AG09309 (cell line): Measurements from ENCODE around the gene FBXO10.

Experiments
- DNase-seq: peaks from one replicate; pipeline ENCODE4 v3.0.0-alpha.2; 2010; ENCODE audit warnings: low read depth
- H3K4me3 ChIP-seq: 2 replicates; pipeline ENCODE4 v1.5.1; 2011; ENCODE audit warnings: mild to moderate bottlenecking, low read depth, low read length, moderate library complexity; ENCODE audit not compliant: control insufficient read depth
- CTCF ChIP-seq: IDR thresholded peaks from 2 replicates; pipeline ENCODE4 v1.5.1; 2011; ENCODE audit warnings: mild to moderate bottlenecking, low read depth, low read length, inconsistent platforms; ENCODE audit not compliant: insufficient read depth, control insufficient read depth; ENCODE audit errors: missing control alignments

The FBXO10 gene

DNA sequence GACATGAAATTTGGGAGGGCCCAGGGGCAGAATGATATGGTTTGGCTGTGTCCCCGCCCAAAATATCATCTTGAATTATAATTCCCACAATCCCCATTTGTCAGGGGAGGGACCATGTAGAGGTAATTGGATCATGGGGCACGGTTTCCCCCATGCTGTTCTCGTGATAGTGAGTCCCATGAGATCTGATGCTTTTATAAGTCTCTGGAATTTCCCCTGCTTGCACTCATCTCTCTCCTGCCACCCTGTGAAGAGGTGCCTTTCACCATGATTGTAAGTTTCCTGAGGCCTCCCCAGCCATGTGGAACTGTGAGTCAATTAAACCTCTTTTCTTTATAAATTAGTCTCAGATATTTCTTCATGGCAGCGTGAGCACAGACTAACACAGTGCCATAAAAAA lies 11.3 kb downstream of the FBXO10 start:
- no peak for TF ChIP-seq CTCF

DNA sequence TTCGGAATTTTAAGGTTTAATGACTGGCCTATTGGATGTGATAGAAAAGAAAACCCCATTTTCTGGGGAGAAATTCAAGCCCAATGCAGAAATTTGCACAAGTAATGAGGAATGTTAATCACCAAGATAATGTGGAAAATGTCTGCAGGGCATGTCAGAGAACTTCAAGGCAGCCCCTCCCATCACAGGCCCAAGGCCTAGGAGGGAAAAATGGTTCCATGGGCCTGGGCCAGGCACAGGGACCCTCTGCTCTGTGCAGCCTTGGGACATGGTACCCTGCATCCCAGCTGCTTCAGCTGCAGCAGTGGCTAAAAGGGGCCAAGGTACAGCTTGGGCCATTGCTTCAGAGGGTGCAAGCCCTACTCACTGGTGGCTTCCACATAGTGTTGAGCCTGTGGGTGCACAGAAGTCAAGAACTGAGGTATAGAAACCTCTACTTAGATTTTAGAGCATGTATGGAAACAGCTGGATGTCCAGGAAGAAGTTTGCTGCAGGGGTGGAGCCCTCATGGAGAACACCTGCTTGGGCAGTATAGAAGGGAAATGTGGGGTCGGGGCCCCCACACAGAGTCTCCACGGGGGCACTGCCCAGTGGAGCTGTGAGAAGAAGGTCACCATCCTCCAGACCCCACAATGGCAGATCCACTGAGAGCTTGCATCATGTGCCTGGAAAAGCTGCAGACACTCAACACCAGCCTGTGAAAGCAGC lies 12.2 kb downstream of the FBXO10 start:
- no peak overlapping the region for H3K4me3 ChIP-seq
- TF ChIP-seq CTCF: no peak
- no peak for DNase-seq

More for the DNA sequence above, 11.3 kb downstream of the FBXO10 start:
- H3K4me3 ChIP-seq: no peak overlapping the region
- no peak for DNase-seq

DNA sequence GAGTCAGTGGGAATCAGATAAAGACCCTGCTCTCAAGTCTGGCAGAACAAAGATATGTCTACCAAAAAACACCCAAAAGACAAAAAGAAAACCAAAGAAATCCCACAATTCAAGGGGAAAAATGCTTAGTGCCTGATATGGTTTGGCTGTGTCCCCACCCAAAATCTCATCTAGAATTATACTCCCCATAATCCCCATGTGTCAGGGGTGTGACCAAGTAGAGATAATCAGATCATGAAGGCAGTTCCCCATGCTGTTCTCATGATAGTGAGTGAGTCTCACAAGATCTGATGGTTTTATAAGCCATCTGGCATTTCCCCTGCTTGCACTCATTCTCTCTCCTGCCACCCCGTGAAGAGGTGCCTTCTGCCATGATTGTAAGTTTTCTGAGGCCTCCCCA lies 13.4 kb downstream of the FBXO10 start:
- TF ChIP-seq CTCF: no peak
- no peak overlapping the region for H3K4me3 ChIP-seq
- no peak for DNase-seq

- TF ChIP-seq CTCF: no peak
- no peak overlapping the region for H3K4me3 ChIP-seq
- no peak for DNase-seq
Observed at GRCh38 chr9:37561682-37562081, 14.5 kb downstream of the FBXO10 start.

DNA sequence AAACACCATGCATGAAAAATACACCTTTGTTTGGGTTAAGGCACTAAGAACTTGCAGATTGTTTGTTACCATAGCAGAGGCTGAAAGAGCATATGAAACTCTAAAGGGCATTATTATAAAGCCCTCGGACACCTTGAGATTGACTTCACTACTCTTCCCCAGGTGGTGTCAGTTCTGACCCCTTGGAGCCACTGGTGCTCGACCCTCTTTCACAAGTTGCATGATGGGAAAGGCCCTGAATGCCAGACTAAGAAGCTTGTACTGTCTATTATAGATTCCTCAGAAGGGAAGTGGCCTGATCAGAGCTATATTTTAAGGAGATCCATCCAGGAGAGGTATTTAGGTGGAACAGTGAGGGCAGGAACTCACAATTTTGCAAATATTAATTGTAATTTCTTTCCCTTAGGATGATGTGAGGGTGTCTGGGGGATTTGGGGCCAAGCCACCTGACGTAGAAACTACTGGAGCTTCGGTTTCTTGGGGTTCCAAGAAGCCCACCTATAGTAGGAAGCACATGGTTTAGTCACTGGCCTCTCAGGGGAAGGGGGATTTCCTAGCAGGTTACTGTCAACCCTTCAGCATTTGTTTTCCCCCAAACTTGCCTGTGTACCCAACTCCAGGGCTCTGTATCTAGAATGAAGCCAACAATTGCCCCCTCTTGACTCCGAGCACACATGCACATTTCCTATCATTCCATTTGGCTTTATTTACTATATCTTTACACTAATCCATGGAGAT lies 16.2 kb downstream of the FBXO10 start:
- no peak overlapping the region for H3K4me3 ChIP-seq
- no peak for TF ChIP-seq CTCF
- DNase-seq: no peak

DNA sequence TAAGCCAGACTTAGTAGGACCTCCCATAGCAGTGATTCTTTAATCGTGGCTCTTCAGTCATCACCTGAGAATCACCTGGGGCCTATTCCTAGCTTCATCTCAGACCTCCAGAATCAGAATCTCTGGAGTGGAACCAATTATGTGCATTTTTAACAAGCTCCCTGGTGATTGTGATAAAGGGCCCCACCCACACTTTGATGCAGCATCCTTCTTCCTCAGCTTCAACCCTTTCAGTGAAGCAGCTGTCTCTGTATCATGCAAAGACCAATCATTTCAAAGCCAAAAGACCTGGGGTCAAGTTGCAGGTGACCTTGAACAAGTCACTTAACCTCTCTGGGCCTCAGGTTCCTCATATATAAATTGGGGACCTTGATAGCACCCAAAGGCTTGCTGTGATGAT lies 17.1 kb downstream of the FBXO10 start:
- no peak for TF ChIP-seq CTCF
- H3K4me3 ChIP-seq: no peak overlapping the region
- DNase-seq: no peak

DNA sequence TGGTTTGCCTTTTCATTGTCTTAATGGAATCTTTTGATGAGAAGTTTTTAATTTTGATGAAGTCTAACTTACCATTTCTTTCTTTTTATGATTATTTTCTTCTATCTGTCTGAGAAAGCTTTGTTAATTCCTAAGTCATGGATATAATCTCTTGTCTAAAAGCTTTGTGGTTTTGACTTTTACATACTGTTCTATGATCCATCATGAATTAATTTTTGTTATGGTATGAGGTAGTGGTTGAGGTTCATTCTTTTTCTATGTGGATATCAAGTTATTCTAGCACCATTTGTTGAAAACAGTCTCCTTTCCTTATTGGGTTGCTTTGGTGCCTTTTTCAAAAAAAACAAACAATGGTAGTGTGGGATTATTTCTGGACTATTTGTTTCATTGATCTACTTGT lies 20.4 kb downstream of the FBXO10 start:
- DNase-seq: peak; percentile 24
- no peak overlapping the region for H3K4me3 ChIP-seq
- TF ChIP-seq CTCF: no peak
